ENCODE measurements around the gene TP63.

The TP63 gene

DNA sequence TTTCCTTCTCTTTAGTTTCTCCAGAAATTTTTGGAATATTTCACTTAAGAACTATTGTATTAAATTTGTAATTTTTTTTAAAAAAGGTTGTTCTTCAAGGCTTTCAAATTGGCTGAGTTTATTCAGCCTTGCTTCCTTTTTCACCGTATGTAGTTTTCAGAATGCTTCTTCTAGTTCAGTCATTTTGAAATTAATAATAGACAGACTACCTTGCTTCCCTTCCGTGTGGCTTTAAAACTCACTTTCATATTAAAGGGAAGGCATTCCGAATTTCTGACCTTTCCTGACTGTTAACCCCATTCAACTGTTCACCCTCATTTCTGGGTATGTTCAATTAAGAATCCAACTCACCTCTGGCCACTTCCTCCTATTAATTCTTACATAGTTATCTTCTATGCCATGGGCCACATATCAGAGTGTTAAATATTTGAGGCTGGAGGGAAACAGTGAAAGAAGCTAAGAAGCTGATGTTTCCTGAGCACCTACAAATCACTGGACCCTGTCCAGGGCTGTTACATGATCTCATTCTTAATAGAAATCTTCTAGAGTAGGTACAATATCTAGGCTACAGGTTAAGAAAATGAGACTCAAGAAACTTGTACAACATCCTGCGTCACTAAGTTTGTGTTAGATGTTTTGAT is 252.0 kb downstream of the TP63 start:
- no peak for DNase-seq

DNA sequence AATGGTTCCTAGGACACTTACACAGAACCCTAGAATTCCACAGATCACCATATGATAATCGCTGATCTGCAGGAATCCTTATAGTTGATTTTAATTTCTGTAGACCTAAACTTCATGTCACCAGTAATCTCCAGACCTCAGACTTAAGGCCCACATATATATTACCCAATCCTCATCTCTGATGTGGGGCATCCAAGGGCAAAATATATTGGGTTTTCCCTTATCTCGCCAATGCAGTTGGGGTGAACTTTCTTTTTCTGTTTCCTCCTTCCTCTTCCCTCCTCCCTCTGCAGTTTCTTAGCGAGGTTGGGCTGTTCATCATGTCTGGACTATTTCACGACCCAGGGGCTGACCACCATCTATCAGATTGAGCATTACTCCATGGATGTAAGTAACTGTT is 259.3 kb downstream of the TP63 start:
- DNase-seq: no peak

DNA sequence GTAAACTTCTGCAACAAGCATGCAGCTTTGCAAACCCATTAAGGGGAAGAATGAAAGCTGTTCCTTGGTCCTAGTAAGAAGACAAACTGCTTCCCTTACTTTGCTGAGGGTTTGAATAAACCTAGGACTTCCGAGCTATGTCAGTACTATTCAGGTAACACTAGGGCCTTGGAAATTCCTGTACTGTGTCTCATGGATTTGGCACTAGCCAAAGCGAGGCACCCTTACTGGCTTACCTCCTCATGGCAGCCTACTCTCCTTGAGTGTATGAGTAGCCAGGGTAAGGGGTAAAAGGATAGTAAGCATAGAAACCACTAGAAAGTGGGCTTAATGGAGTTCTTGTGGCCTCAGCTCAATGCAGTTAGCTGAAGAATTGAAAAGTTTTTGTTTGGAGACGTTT is 265.3 kb downstream of the TP63 start:
- DNase-seq: no peak

DNA sequence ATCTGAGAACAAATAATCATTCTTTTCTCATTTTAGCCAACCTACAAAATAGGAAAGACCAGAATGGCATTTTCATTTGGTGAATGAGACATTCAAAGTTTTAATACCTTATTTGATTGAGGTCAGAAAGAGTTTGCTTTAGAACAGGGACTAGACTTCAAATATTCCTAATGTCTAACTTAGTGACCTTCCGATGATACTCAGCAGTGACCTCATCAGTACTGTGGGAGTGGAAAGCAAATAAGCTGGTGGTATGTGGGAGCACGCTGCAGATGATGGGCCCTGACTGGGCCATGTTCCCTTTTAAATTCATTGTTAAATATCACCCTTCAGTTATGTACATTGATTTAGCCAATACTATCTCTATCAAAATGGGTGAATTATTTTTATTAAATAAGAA is 266.2 kb downstream of the TP63 start:
- no peak for DNase-seq

DNA sequence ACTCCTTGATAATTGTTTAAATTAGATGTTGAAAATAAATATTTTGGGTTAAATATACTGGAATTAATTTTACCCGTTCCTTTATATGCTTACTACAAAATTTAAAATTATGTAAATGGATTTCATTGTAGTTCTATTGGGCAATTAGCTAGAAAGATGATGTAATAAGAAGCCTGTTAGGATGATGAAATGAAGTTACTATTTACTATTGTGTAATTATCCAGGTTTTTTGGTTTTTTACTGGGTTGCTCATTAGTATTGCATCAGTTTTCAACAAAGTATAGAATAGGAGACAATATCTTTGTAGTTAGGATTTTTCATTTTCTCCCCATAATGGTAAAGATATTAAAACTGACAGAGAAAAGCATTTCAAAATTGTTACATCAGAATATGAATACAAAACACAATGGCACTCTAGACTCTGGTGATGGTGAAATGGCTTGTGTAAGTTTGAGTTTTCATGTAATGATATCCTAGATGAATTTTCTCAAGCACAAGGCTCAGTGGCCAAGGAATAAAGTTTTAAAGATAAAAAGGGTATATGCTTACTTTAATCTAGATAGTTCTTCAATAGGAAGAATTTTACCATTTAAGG is 267.5 kb downstream of the TP63 start:
- DNase-seq: no peak

DNA sequence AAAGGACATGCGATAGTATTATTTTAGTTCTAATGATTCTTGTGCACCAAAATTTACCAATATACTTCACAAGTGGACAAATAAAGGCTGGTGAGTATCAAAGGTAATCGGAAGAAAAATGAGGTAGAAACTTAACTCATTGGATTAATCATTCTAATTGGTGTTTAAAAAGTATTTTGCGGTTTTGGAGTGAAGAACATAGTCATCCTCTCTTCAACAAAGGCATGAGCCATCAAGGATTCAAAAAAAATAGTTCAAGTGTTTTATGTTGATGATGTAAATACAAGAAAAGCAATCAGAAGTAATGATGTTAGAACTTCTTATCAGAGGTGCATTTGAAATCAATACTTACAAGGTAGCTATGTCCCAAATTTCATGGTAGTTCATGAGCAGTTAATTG is 268.0 kb downstream of the TP63 start:
- DNase-seq: no peak

DNA sequence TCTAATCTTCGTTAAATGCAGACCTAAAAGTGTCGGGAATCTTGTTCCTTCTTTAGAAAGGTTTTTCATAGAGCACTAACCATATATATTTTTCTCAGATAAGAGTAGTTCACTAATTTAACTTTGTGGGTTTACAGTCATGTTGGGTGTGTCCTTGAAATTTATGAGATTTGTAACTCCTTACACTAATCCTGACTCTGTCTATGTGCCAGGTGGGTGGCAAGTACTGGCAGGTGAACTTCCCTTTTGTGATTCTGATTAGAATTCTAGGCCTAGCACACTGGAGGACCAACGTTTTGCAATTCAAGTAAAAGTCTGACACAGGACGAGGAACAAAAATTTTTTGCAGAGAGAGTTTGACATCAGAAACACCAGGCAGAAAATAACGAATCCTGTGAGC is 269.4 kb downstream of the TP63 start:
- no peak for DNase-seq

DNA sequence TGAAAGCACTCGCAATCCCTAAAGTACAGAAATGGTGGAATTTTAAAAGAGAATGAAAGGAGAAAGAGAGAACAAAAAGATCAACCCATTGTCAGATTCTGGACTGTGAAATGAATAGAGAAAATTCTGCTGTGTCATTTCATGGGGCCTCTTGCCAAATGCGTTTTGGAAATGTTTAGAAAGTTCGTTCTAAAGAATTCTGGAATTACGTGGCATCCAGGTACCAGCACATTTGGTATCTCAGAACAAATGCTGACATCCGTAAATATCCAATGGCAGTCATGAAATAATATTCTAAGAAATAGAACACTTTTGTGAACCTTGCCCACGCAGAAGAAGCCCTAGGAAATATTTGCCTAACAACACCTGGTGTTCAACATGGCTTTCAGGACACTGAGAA is 270.3 kb downstream of the TP63 start:
- DNase-seq: no peak

DNA sequence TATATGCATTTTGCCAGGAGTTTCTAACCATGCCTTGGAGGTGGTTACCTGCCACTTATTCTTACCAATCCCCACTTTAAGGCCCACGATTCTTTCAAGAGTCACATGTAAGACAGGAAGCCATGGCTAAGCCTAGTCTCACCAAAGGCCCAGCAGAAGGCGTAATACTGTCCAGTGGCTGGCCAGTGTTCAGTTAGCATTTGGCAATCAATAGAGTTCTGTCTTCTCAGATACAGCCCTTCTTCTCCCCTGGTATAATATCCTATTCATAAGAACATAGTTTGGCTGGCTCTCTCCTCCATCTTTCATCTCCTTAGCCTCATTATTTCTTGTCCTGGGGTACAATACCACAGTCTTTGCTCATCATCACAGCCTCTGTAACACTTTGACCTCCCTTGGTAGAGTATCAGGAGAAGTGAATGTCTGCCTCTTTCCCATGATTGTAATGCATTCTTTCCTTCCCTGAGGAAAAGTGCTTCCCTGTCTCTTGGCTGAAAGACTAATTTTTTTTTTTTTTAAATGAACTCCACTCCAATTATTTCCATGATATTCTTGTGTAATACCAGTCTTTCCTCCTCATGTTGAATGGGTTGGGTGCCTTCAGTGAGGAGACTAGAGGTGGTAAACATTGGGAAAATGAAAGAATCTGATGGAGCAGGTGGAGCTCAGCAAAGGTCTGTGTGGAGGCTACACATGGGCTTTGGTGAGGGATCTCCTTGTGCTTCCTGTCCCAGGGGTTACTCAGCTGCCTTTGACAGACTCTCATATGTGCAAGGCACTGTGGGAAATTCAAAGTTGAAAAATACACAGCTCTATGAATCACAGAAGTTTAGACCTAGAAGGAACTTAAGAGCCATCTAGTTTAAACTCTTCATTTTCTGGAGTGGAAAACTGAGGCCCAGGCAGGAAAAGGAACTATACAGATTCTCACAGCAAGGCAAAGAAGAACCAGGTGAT is 271.3 kb downstream of the TP63 start:
- no peak for DNase-seq

DNA sequence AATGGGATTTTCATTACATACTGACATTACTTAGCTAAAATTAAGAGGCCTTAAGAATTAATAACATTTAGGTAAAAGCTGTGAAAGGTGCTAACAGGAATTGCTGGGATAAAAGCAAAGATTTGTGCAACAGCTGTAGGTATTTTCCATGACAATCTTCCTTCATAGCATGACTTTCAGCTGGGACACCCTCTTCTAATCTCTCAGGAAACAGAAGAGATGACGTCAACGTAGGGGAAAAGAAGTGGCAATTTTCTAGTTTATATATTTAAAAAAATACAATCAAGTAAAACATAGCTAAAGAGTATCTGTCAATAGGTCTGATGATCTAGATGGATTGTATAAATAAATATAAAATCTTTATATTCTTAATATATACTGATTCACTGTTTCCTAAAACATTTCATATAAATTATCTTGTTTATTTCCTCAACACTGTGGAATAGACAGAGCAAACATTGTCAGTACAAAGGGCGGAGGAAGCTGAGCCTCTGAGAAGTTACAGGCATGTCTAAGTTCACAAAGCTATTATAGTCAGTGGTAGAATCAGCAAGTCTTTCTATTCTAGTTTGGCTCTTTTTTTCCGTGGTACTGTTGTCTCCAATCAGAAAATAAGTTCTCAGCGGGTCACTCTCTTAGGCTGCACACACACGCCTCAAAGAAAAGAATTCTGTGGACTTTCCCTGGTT is 272.5 kb downstream of the TP63 start:
- DNase-seq: no peak

DNA sequence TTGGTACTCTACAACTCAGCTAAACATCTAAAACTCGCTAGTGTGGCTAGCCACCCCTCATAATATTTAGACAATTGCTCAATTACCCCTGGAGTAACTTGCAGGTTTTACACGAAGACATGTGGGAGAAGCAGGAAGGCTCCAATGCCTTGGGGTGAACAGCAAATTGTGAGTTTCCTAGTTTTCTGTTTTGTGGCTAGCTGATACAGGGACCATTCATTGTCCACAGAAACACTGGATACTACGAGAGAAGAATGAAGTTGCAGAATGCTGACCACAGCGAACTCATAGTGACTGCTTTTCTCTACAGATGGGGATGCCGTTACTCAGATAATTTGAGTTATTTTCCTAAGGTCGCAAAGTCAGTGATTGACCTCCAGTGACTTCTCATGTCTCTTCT is 276.6 kb downstream of the TP63 start:
- no peak for DNase-seq

DNA sequence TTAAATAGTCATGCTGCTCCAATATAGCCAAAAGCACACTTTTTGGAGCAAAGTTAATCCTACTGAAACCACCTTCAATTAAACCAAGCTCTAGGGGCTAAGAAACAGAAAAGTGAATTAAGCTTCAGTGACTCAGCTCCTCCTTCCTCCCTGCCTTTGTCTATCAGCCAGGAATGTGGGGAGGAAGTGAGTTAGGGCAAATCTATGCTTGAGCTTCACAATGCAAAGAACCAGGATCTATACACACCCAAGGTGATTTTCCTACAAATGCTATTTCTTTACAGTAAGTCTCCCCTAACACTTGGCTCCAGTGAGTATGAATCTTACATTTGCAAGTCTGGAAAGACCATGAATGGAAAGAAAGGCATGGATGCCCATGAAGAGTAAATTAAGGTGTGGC is 277.5 kb downstream of the TP63 start:
- DNase-seq: no peak

DNA sequence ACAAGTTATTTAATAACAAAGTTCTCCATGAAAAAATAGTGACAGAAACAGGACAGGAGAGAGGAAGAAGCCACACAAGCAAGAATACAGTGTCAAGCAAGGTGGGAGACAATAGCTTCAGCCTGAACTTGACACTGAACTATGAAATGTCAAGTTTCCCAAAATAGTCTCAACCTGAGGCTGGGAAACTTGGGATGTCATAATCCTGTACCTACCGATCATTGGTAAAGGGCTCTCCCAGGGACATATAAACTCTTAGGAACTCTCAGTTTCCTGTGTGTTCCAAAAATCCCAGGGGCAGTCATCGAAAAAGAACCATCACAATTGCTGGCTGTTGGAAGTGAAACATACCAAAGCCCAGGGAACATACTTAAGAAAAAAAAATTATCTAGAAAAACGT is 277.9 kb downstream of the TP63 start:
- no peak for DNase-seq

DNA sequence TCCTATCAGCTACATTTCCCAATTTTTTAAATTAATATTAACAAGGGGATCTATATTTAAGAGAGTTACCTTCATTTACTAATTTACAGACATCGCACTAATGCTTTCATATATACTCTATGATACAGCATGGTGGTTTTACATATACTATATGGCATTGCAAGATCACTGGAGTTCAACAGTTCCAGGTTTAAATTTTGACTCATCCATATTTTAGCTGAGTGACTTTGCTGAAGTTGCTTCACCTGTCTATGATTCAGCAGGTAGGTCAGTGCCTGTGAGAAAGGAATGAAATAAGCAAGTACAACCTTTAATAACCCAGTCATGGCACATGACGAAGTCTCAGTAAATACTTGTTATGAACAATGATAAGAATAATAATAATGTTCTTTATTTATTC is 278.4 kb downstream of the TP63 start:
- DNase-seq: no peak

DNA sequence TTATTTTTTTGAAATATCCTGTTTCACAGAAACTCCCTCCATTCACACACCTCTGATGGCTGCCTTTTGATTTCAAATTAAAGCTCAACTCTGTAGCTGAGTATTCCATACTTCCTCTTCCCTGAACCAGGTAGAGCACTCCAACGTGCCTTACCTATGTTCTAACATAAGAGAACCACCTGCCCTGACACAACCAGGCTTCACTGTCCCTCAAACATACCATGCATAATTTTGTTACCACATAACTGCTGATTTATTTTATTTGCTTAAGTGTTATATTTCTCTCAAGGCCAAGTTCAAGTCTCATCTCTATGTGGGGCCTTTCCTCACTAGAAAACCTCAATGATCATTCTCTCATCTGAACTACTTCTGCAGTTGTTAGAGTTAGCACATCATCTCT is 279.8 kb downstream of the TP63 start:
- no peak for DNase-seq

DNA sequence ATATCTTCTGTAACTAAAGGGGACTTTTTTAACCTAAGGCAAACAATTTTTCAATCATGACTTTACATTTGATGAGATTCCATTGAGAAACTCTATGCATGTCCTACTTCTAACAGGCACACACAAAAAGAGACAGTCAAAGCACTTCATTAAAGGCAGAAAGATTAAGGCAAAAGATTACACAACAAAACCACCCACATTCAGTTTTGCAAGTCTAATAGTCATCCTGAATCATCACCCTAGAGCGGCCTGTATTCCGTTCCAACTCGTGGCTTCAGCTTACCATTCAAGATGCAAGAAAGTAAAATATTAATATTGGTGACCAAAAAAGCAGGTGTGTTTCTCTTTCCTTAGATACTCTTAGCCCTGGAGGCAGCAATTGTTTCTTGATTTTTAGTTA is 283.6 kb downstream of the TP63 start:
- no peak for DNase-seq

DNA sequence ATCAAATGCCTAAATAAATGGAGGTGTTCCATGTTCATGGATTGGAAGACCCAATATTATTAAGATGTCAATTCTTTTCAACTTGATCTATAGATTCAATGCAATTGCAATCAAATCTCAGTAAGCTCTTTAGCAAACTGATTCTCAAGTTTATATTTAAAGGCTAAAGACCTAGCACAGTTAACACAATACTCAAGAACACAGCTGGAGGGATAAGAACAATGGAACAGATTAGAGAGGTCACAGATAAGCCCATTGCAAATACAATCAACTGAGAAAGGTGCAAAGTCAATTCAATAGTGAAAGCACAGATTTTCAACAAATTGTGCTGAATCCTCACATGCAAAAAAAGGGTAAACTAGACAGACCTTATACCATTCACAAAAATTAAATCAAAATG is 290.6 kb downstream of the TP63 start:
- DNase-seq: no peak

DNA sequence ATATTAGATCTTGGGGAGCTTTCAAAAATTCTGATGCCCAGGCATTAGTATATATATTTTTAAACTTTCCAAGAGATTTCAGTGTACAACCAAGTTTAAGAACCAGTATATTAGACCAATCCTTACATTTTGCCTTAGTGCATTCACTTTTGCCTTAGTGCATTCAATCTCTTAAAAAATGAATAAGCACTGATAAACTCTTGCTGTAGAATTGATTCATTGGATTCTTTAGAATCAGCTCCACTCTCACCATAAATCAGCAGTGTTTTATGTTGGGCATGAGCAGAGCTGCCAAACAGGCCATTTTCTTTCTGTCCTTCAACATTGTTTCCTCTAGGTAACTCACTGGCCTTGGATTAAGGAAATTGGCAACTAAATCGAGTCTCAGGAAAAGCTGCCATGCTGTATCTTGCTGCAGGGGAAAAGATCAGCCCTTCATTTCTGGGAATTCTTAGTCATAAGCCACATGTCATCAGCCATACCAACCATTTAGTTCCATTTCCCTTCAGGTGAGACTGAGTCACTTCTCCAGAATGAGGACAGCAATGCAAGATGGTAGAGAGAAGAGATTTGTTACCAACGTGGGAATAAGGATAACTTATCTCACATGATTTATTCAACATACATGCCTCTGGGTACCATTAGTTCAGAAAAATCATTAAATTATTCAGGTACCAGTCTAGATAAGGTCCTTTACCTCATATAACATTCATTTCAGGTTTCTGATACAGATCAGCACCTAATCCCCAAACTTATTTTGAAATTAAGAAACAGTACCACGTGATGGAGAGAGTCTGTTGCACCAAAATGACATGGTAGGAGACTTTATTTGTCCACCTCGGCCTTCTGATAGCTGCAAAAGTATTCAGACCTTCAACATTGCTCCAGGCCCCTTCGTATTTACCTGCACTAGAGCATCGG is 297.0 kb downstream of the TP63 start:
- DNase-seq: no peak

DNA sequence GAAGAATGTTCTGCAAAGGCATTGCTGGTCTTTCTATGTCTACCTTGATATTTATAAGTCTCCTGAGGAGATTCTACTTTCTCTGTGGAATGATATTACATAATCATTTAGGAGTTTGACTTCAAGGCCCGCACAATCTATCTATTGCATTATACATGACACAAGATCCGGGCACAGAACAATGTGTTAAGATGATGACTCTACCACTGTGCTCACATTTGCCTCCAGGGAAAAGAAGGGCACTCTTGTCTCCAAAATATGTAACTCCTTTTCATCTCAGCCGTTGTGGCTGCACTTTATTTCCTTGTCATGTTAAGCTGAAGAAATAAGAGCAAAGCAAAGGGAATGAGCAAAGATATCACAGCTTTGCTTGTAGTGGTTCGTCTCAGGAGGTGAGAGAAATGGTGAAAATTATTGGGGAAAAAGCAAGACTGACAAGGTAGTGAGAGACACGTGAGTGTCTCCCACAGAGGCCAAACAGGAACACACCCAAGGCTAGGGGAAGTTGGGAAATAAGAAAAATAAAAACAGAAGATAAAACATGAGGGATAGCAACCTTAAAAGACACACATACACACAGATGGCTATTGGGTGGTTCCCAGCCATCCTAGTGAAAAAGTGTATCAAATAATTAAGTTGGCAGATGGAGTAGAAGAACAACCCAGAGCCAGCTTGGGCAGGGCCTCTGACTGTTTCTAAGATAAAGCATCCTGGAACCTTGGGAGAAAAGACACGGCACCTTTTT is 305.2 kb downstream of the TP63 start:
- DNase-seq: no peak

DNA sequence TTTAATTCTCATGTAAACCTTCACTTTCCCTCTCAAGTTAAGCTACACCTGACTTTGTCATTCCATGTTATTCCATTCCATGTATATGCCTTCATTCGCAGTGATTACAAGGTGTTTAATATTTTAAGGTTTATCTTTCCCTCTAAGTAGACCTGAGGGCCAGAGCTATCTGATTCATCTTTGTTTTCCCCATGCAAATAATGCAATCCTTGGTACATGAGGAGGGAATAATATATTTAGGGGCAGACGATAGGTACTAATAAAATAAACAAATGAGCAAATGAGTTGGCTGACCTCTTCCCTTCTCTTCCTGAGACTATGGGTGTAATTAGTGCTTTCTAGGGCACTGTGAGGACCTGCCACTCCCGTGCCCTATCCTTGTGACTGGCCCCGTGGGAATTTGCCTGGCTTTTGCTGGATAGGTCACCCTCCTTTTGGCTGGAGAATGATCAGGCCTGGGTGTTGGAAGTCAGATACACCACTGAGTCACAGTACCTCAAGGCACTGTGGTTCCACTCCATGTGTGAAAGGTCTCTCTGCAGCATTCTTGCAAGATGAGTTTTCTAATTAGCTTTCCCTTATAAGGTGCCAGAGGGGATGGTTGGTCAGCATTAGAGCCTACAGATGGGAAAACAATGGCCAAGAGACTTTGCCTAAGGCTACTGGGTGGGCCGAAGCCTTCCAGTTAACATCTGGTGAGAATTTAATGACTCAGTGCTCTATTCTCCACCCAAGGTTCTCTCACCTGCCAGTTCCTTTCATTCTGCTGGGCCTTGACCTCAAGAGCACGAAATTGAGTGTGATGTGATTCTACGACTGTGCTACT is 306.3 kb downstream of the TP63 start:
- DNase-seq: no peak

DNA sequence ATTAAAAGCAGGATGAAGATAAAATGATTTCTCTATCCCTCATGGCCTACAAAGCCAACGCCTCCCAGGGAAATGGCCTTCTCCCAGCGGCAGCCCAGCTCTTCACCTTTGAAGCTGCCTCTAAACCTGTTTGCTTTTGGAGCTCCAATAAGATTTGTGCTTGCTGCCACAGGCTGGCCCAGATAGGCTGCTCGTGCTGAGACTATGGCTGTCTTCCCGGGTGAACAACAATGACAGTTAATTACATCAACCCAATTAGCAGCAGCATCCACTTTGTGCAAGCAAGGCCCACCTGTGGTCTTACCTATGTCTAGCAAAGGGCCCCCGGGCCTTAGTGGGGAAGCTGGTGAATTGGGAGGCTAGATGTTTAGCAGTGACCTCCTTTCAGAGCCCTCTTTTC is 309.9 kb downstream of the TP63 start:
- DNase-seq: no peak
